Measurements from ENCODE around the gene TADA3. TPM values are rescaled to one million over a fixed set of nuclear protein-coding genes. Genes with fewer than 3 reads are reported as not detected.

Gene TADA3
- total and polyA plus RNA-seq, 2 experiments from 2014 or later = 29.1 to 61.7 TPM

GRCh38 chr3:9736831-9737230, 55.4 kb downstream of the TADA3 start (continued):
- TF ChIP-seq, protein P1, sequence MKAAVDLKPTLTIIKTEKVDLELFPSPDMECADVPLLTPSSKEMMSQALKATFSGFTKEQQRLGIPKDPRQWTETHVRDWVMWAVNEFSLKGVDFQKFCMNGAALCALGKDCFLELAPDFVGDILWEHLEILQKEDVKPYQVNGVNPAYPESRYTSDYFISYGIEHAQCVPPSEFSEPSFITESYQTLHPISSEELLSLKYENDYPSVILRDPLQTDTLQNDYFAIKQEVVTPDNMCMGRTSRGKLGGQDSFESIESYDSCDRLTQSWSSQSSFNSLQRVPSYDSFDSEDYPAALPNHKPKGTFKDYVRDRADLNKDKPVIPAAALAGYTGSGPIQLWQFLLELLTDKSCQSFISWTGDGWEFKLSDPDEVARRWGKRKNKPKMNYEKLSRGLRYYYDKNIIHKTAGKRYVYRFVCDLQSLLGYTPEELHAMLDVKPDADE (IDR thresholded peaks at IDR 0.05) = no peak
- TF ChIP-seq STAT1 (IDR thresholded peaks at IDR 0.05; ENCODE audit: unreplicated experiment) (no peak), ZNF331 (CRISPR knock-in tag; IDR thresholded peaks at IDR 0.05; ENCODE audit: low read depth) (no peak), CREB1 (CRISPR knock-in tag; IDR thresholded peaks at IDR 0.05; ENCODE audit: low read depth) (no peak)

DNA sequence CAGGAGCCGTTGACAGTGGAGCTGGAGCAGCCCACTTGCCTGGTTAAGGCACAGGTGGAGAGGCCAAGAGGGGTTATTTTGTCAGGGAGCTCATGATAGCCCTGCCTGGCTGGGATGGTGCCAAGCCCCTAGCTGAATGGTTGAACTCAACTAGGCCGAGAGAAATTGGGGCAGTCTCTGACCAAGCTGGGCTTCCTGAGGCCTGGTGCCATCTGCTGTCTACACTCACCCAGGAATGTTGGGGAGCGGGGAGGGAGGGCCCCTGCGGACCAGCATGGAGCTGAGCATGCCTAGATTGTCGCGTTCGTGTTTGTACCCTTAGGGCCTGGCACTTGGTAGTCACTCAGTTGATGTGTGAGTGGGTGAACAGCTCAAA, 59.5 kb downstream of the TADA3 start:
- DNase-seq (ENCODE audit: low spot score) = peak; percentile 35
- H3K79me2 ChIP-seq (replicated peaks; ENCODE audit: insufficient read depth) = peaks cover 47% of the 10 kb centered on the region
- peak overlapping the region; percentile 91 for H3K4me3 ChIP-seq
- no peak overlapping the region for H2AFZ ChIP-seq
- H3K27me3 Mint-ChIP-seq (ENCODE audit: insufficient read depth, low read depth, poor library complexity) = peaks cover 4% of the 10 kb centered on the region
- ATAC-seq = no peak
- H3K36me3 Mint-ChIP-seq (ENCODE audit: low read depth) = peaks cover 34% of the 10 kb centered on the region
- peaks cover 16% of the 10 kb centered on the region for H3K4me1 Mint-ChIP-seq
- H3K36me3 ChIP-seq (ENCODE audit: insufficient read depth) = peaks cover 21% of the 10 kb centered on the region
- H3K27ac ChIP-seq (ENCODE audit: low read depth) = no peak overlapping the region
- peaks cover 16% of the 10 kb centered on the region for H3K4me1 ChIP-seq (ENCODE audit: insufficient read depth)
- TF ChIP-seq POLR2AphosphoS5 (IDR thresholded peaks at IDR 0.05; ENCODE audit: low read depth) (no peak), EZH2phosphoT487 (IDR thresholded peaks at IDR 0.05; ENCODE audit: unreplicated experiment) (no peak), EZH2 (IDR thresholded peaks at IDR 0.05; ENCODE audit: low read depth, unreplicated experiment) (no peak), STAT1 (IDR thresholded peaks at IDR 0.05; ENCODE audit: unreplicated experiment) (no peak), ZNF331 (CRISPR knock-in tag; IDR thresholded peaks at IDR 0.05; ENCODE audit: low read depth) (no peak)
- TF ChIP-seq, protein P2, sequence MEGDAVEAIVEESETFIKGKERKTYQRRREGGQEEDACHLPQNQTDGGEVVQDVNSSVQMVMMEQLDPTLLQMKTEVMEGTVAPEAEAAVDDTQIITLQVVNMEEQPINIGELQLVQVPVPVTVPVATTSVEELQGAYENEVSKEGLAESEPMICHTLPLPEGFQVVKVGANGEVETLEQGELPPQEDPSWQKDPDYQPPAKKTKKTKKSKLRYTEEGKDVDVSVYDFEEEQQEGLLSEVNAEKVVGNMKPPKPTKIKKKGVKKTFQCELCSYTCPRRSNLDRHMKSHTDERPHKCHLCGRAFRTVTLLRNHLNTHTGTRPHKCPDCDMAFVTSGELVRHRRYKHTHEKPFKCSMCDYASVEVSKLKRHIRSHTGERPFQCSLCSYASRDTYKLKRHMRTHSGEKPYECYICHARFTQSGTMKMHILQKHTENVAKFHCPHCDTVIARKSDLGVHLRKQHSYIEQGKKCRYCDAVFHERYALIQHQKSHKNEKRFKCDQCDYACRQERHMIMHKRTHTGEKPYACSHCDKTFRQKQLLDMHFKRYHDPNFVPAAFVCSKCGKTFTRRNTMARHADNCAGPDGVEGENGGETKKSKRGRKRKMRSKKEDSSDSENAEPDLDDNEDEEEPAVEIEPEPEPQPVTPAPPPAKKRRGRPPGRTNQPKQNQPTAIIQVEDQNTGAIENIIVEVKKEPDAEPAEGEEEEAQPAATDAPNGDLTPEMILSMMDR (conservative IDR thresholded peaks at IDR 0.05; ENCODE audit: low read depth in 2 of 2) = 0 out of 4 replicates have a peak, but pooled peaks of 1 of the 2 experiments have one; percentile 5
- peak overlapping the region; percentile 72 for H3K27ac Mint-ChIP-seq
- H4K20me1 ChIP-seq (replicated peaks; ENCODE audit: insufficient read depth) = peaks cover 25% of the 10 kb centered on the region
- no peaks in the 10 kb centered on the region for H3K9me2 ChIP-seq (ENCODE audit: insufficient read depth)
- 0 out of 2 replicates have a peak, but pooled peaks cover 8% of the 10 kb centered on the region for H3F3A ChIP-seq (replicated peaks; ENCODE audit: low read depth)
- H3K4me2 ChIP-seq = peak overlapping the region; percentile 98
- no peaks in the 10 kb centered on the region for H3K9me3 Mint-ChIP-seq
- H3K4me3 Mint-ChIP-seq = peak overlapping the region; percentile 81
- no peaks in the 10 kb centered on the region for H3K27me3 ChIP-seq (ENCODE audit: insufficient read depth)

GRCh38 chr3:9732080-9732739, 60.1 kb downstream of the TADA3 start:
- Histone ChIP-seq H3K4me2 (peak overlapping the region; percentile 98), H3K4me3 (peak overlapping the region; percentile 91), H3K36me3 (ENCODE audit: insufficient read depth) (peaks cover 17% of the 10 kb centered on the region), H3K27me3 (ENCODE audit: insufficient read depth) (no peaks in the 10 kb centered on the region), H3K27ac (ENCODE audit: low read depth) (peak overlapping the region; percentile 97; the same call in 1 of the 2 replicates), H3K79me2 (replicated peaks; ENCODE audit: insufficient read depth) (peaks cover 43% of the 10 kb centered on the region), H2AFZ (no peak overlapping the region), H3F3A (replicated peaks; ENCODE audit: low read depth) (0 out of 2 replicates have a peak, but pooled peaks cover 8% of the 10 kb centered on the region), H4K20me1 (replicated peaks; ENCODE audit: insufficient read depth) (peaks cover 25% of the 10 kb centered on the region), H3K9me2 (ENCODE audit: insufficient read depth) (no peaks in the 10 kb centered on the region), H3K4me1 (ENCODE audit: insufficient read depth) (peaks cover 16% of the 10 kb centered on the region)
- peak overlapping the region; percentile 72 for H3K27ac Mint-ChIP-seq
- no peaks in the 10 kb centered on the region for H3K9me3 Mint-ChIP-seq
- H3K4me1 Mint-ChIP-seq = peaks cover 21% of the 10 kb centered on the region
- peaks cover 4% of the 10 kb centered on the region for H3K27me3 Mint-ChIP-seq (ENCODE audit: insufficient read depth, low read depth, poor library complexity)
- DNase-seq (ENCODE audit: low spot score) = peak; percentile 44
- H3K36me3 Mint-ChIP-seq (ENCODE audit: low read depth) = peaks cover 34% of the 10 kb centered on the region
- H3K4me3 Mint-ChIP-seq = peak overlapping the region; percentile 81
- ATAC-seq = peak; percentile 10
- TF ChIP-seq, protein P1 (IDR thresholded peaks at IDR 0.05) = no peak

Measured in GM23338 (cell line).